Stimulated activated CD4-positive, alpha-beta T cell treated with anti-CD3 and anti-CD28 coated beads, Interleukin-2, amount 100 ng/mL, for 4 hours (primary cell): Measurements from ENCODE around the gene OR6Q1.

Source experiments
- DNase-seq: peaks from one replicate; pipeline ENCODE4 v3.0.0-alpha.2; 2020; ENCODE audit warnings: low read depth

The OR6Q1 gene

GRCh38 chr11:58058276-58059006, 27.7 kb downstream of the OR6Q1 start:
- no peak for DNase-seq

GRCh38 chr11:58059007-58059350, 28.2 kb downstream of the OR6Q1 start:
- no peak for DNase-seq

- DNase-seq = no peak
Measured at GRCh38 chr11:58060535-58060934, 29.8 kb downstream of the OR6Q1 start.

- DNase-seq = no peak
Measured at GRCh38 chr11:58060939-58061672, 30.4 kb downstream of the OR6Q1 start.

GRCh38 chr11:58061813-58062212, 31.1 kb downstream of the OR6Q1 start:
- no peak for DNase-seq

- no peak for DNase-seq
Measured at GRCh38 chr11:58067685-58068084, 36.9 kb downstream of the OR6Q1 start.

GRCh38 chr11:58068655-58069054, 37.9 kb downstream of the OR6Q1 start:
- no peak for DNase-seq

GRCh38 chr11:58070585-58070984, 39.8 kb downstream of the OR6Q1 start:
- no peak for DNase-seq

- no peak for DNase-seq
Measured at GRCh38 chr11:58075781-58076180, 45.0 kb downstream of the OR6Q1 start.
